Measurements from ENCODE around the gene B4GALT3.
A peak's percentile ranks its signal among the peaks of the same experiment; 100 is the strongest.

Gene B4GALT3

DNA sequence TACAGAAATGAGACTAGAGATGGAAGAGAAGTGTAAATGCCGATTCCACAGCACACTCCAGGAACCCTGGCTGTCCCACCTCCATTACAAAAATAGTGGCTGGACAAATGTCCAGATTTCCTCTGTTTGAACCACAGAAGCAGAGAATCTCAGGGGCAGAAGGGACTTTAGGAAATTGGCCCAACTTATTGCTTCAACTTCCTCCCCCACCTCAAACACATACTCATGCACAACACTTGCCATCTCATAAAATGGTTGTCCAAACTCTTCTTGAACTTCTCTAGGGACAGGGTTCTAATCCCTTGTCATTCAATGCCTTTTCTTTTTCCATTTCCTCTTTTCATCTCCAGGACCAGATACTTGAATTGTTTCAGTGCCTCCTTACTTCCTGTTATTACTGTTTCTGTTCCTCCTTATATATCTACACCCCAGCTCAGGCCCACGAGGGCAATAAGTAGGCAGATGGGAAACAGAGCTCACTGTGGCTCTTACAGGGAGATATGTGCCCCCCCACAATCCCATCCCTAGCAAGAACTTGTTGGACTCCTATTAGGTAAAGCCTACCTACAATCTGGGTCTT lies 8.5 kb upstream of the B4GALT3 start:
- DNase-seq (ENCODE audit: low read depth): no peak

DNA sequence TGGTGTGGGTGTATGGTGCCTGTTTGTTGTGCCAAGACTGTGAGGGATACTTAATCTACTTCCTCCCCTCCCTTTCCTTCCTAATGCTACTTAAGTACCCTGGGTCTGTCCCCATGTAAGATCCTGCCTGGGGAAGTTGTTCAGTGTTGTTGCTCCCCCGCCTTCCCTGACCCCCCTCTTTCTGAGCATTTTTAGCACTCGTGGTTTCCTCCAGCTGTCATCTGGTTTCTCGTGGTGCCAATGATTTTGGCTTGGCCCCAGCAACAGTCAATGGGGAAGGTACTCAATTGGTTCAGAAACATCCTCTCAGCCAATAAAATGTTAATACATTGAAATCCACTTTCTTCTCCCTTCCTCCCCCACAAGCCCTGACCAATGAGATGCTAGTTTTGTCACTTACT lies 8.0 kb upstream of the B4GALT3 start:
- DNase-seq (ENCODE audit: low read depth): no peak

DNA sequence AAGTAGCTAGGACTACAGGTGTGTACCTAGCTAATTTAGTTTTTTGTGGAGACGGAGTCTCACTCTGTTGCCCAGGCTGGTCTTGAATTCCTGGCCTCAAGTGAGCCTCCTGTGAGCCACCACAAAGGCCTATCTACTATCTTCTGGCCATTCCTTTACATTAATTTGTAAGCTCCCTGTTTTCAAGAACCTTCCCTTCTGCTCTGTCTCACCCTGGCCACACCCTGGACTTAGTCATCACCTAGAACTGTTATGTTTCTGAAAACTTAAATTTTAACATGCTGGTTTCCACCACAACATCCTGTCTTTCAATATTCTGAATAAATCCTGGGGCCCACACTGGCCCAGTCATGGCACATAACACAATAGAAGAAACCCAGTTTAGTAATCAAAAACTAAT lies 4.9 kb upstream of the B4GALT3 start:
- DNase-seq (ENCODE audit: low read depth): no peak

DNA sequence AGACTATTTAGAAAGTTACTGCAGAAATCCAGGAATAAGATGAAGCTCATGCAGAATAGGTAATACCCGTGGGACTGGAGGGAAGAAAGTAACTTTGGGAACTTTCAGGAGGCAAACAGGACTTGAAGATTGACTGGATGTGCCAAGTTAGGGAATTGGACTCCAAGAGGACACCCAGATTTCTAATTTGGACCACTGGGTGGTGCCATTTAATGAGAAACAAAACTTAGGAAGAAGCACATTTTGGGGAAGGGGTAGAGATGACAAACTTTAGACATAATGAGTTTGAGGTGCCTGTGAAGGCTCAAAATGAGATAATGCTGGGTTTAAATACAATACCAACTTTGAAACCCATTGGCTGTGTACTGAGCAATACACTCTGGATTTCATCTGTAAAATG lies 3.3 kb upstream of the B4GALT3 start:
- no peak for DNase-seq (ENCODE audit: low read depth)

DNA sequence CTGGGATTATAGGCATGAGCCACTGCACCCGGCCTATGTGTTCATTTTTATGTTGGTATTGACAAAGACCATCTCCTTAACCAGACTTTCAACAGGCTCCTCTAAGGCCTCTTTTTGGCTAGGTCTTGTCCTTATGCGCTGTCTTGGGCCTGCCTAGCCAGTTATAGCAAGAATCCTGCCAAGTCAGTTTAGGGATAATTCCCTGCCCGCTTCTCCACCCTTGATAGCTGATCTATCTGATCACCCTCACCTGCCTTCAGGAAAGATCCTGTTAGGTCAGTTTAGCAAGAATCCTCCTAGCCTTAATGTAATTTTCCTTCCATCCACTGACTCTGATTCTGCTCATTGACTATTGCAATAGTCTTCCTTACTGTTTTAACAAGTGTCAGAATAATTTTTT lies 2.4 kb upstream of the B4GALT3 start:
- no peak for DNase-seq (ENCODE audit: low read depth)

DNA sequence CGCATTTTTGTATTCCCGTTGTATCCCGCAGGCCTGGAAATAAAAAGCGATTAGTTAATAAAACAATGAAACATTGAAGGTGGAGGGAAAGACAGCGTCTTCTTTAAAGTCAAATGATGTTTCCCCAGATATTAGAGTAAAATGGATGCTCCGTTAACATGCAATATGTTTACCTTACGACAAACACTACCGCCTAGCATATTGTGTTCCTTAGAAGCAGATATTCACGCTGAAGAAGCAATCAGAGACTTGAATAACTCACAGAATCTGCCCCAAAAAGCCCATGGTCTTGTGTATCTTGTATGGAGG lies 583 bp upstream of the B4GALT3 start:
- no peak for DNase-seq (ENCODE audit: low read depth)

DNA sequence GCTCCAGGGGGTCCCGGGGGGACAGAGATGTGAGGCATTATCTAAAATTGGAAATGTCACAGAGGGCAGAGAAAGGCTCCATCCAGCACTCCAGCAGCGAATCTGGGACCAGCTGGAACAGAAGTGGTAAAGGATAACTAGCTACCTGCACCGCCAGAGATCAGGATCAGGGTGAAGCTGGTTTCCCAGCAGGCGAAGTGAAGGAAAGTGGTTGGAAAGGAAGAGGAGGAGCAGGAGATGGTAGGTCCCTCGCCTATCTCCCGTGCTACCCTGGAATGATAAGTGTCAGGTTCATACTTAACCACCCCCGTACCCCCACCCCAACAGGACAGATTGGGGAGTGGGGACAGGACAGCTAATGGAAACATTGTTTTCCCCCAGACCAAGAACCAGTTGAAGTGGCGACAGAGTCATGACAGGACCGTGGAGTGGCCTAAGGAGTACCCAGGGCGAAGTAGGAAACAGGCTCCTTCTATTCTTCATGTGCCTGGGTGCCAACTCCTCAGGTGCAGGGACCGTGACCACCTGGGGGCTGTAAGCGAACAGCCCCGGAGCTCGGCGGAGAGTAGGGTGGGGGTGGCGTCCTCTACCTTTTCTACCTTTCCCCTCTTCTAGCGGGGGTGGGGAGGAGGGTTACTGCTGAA lies 717 bp downstream of the B4GALT3 start:
- no peak for DNase-seq (ENCODE audit: low read depth)

DNA sequence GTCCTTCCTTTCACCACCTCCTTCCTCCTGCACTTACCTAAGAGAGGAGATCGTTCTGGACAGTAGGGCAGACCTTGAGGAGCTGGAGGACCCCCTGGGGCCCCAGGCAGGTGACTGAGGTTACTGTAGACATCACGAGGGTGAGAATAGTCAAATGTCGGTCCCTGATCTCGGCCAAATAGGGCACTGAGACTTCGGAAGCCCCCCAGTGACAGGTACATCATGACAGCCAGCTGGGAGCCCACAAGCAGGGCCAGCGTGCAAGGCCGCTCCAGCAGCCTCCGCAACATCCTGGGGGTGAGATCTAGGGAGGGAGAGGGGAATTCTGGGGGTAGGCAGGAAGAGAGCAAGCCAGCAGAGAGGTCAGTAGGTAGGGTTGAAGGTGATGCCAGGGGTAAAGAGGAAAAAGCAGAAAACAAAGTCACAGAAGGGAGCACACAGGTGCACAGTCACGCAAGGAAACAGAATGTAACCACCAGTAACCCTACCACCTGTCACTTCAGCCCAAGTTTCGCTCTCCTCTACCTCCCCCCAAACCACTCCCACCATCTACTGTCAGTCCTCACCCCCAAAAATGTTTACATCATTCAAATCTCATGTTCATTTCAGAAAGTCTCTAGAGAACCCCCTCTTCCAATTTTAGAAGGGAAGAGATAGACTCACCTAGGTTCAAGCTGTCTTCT lies 1.4 kb downstream of the B4GALT3 start:
- no peak for DNase-seq (ENCODE audit: low read depth)

DNA sequence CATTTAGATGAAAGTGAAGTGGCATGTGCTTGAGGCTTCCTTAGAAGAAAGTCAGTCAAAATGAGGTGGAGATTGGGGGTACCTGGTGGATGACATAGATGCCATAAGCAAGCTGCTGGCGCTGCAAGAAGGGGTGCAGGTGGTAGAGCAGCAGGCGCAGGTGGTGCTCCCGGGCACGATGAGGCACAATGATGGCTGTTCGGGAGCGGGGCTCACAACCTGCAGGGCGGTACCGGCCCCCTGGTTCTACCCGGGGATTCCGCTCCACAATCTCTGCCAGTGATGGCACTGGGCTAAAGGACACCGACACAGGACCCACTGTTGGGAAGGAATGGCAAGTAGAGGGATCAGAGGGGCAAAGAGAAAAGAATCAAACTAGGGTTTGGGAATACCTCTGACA lies 2.4 kb downstream of the B4GALT3 start:
- no peak for DNase-seq (ENCODE audit: low read depth)

DNA sequence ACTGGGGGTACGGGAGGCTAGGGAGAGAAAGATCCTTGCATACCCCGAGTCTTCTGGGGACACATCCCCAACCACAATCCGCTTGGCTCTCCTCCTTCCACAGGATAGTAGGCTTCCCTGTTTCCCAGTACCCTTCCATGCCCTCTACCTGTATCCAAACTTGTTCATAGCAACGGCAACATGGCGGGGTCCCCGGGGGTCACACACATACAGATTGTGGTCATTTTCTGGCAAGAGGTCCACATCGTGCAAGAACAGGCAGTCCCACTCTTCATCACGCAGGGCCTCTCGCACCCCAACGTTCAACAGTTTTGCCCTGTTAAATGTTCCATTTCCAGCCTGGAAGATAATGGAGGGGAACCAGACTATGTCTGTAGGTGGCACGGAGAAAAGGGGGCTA lies 3.6 kb downstream of the B4GALT3 start:
- no peak for DNase-seq (ENCODE audit: low read depth)

DNA sequence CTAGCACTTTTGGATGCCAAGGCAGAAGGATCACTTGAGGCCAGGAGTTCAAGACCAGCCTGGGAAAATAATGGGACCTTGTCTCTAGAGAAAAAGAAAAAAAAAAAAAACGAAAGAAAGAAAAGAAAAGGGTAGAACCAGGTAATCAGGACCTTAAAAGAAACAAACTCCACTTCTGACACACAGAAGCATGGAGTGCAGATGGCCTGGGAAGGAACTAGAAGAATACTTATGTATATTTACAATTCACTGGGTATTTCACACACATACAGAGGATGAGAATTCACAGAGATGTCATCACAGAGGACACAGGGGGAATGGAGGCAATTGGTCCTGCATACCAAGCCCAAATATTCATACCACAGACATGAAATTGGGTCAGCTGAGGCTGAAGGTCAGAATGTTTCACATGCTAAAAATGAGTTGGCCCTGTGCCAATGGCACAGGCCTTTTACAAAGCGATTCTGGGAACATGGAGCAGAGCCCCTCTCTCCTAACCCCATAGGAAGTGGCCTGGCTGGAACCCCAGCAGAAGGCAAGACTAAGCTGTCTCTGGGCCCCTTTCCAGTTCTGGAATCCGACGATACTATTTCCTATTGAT lies 4.4 kb downstream of the B4GALT3 start:
- no peak for DNase-seq (ENCODE audit: low read depth)

DNA sequence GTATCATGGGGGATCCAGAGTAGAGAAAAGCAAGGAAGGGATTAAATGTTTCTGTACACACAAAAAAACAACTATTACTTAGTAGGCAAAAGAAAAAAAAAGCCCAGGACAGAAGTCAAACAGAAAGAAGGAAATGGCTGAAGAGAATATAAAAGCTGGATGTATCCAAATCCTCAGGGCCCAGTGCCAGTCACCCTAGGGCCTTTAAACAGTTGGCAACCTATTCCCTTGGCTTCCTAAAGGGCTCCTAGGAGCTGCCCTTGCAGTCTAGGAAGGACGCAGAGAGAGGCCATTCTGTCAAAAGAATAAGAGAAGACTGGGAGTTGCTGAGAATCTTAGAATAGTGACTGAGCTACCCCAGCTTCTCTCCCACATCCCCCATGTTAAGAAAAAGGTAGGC lies 5.0 kb downstream of the B4GALT3 start:
- DNase-seq (ENCODE audit: low read depth): no peak

DNA sequence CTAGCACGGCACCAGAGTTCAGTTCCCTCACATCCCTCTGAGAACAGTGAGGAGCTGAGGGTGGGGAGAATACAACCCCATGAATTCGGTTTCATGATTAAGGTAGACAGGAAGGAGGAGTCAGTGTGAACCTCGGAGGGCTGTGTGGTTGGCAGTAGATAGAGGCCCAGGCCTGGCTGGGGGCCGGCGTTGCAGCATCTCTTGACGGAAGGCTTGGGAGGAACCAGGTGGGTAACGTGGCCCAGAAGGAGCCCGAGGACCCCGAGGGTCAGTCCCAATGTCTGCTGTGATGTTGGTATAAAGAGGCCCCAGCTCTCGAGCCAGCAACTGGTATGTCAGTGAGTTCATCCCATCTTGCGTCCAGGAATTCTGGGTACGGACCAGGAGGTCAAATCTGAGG lies 5.6 kb downstream of the B4GALT3 start:
- DNase-seq (ENCODE audit: low read depth): no peak

DNA sequence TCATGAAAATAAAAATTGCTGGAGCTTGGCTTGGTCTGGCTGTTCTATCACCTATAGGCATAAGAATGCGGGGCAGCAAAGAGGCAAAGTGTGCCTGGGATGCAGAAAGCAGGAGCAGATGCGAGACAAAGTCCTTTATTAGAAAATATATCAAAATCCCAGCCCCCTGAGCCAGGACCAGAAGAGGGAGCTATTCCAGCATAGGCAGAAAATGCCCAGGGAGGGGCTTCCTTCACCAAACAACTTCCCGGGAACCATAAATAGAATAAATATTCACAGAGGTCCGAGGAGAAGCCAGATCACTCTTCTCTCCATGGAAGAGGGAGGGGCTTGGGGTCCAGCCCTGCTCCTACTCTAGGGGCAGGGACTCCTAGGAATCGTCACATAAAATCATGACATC lies 6.1 kb downstream of the B4GALT3 start:
- no peak for DNase-seq (ENCODE audit: low read depth)

DNA sequence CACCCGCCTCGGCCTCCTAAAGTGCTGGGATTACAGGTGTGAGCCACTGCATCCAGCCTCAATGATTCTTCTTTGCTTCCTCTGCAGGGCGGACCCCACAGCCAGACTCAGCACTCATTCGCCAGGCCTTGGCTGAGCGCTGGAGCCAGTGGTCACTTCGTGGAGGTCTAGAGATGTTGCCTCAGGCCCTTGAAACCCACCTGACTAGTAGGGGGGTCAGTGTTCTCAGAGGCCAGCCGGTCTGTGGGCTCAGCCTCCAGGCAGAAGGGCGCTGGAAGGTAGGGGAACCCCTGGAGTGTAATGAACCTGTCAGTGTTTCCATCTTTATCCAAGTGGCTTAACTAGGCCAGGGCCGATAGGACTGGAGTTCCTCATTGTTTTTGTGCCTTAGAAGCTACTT lies 8.4 kb downstream of the B4GALT3 start:
- no peak for DNase-seq (ENCODE audit: low read depth)

DNA sequence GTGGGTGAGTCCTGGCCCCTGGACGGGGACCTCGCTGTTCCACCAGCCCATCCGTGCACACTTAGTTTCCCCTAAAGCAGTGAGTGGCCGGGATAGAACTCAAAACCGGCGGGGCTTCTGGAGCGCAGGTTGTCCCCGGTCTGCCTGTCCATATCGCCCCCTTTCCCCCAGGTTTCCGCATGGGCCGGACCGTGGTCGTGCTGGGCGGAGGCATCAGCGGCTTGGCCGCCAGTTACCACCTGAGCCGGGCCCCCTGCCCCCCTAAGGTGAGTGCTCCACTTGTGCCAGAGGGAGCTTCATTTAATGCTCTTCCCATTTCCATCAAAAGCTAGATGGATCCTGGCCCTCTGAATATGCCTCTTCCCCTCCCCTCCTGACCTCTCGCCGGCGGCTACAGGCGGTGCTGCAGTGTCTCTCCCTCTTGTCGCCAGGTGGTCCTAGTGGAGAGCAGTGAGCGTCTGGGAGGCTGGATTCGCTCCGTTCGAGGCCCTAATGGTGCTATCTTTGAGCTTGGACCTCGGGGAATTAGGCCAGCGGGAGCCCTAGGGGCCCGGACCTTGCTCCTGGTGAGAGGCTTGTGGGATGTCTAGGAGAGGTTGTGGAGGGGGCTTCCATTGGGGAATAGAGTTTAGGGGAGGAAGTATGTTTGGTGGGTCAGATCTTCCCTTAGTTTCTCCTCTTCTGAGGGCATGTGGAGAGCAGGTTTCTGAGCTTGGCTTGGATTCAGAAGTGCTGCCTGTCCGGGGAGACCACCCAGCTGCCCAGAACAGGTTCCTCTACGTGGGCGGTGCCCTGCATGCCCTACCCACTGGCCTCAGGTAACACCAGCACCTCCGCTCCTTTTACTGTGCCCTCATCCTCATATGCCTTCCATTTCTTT lies 10.4 kb downstream of the B4GALT3 start:
- DNase-seq (ENCODE audit: low read depth): no peak

DNA sequence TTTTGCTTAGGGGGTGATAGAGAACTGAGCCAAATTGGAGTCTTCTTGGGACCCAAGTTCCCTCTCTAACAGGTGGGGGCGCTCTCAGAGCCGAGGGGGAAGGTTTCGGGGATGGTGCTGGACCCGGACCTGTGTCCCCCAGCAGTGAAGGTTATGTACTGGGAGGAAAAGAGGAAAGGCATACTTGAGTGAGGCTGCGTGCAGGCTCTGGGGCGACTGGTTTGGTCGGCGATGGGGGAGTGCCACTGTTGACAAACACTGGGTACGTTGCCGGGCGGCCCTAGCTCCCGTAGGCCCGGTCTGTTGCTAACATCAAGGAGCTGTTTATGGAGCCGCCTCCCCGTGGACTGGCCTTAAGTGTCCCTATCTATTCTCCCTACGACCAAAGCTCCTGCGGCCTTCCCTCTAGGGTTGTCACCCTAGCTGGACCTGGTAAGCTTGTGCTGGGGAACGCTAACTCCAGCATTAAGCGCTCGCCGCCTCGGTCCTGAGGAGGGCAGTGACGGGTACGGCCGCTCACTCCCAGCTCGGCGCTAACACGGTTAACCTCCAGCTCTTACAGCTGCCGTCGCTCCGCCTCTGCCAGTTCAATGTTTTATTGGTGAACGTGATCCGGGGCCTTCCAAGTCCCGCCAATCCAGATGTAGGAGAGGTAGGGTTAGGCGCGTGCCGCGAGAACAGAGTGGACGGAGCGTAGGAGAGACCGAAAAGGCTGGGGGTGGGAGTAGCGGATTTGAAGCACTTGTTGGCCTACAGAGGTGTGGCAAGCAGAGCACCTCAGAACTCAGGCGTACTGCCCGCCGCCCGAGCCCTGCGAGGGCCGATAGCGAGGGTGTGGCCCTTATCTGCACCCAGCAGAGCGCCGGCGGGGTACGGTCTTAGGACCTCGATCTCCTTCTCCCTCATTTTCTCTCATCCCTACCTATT lies 11.3 kb downstream of the B4GALT3 start, which contains the start of gene PPOX:
TSS of gene PPOX (plus strand) at position 685 of the 927 bp plus-strand sequence. CDS start 422 bp downstream, outside the sequence.
- DNase-seq (ENCODE audit: low read depth): peak; percentile 94

DNA sequence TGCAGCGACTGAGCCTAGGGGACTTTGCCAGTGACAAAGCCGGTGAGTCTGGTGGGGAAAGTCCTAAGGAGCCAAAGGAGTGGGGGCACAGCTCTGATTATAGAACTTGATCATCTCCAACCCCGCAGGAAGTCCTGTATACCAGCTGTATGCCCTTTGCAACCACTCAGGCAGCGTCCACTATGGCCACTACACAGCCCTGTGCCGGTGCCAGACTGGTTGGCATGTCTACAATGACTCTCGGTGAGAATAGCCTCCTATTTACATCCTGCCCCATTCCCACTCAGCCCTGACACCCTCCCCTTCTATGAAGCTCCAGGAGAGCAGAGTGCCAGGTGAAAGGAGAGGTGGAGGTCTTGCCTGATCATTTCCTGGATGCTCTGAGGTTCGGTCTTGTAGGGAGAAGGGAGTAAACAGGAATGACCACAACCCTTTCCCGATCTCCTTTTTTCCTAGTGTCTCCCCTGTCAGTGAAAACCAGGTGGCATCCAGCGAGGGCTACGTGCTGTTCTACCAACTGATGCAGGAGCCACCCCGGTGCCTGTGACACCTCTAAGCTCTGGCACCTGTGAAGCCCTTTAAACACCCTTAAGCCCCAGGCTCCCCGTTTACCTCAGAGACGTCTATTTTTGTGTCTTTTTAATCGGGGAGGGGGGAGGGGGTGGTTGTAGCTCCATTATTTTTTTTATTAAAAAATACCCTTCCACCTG lies 12.3 kb downstream of the B4GALT3 start:
- DNase-seq (ENCODE audit: low read depth): no peak

DNA sequence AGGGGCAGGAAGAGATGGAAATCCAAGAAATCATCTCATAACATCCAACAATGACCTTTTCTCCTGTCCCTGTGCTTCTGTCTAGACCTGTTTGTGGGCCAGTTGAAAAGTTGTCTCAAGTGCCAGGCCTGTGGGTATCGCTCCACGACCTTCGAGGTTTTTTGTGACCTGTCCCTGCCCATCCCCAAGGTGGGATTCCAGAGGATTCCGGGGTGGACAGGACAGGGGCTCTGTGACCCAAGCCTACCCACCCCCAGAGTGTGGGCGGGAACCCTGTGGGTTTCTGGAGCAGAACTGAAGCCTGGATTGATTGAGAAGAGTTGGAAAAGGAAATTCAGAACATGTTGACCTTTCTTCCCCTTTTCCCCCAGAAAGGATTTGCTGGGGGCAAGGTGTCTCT lies 13.5 kb downstream of the B4GALT3 start:
- no peak for DNase-seq (ENCODE audit: low read depth)

DNA sequence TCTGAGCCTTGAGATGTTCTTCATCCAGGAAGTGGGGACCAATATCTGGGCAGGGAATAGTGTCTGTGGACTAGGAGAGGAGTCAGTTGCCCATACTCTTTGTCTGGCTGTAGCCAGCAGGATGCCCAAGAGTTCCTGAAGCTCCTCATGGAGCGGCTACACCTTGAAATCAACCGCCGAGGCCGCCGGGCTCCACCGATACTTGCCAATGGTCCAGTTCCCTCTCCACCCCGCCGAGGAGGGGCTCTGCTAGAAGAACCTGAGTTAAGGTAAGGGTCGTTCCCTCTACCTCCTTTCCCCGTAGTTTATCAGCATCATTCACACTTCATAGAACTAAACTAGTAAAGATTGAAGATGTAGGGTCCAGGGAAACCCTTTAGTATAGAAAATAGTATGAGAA lies 14.5 kb downstream of the B4GALT3 start:
- DNase-seq (ENCODE audit: low read depth): no peak

DNA sequence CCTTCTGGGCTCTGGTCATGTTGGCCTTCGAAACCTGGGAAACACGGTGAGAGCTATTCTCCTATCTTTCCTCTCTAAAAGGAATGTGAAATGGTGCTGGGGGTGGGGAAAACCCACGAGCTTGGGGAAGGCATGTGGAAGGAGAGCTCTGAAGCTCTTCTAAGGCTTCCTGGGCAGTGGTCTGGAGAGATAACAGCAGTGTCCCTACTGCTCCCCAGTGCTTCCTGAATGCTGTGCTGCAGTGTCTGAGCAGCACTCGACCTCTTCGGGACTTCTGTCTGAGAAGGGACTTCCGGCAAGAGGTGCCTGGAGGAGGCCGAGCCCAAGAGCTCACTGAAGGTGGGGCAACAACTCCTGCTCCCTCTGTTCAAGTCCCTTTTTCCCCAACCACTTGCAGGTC lies 15.3 kb downstream of the B4GALT3 start:
- no peak for DNase-seq (ENCODE audit: low read depth)

Measured in non-pigmented ciliary epithelial cell (primary cell).